Urinary bladder (tissue), 4 donors: ENCODE data around the gene FRMD8. TPM values are rescaled to one million over a fixed set of nuclear protein-coding genes. Genes with fewer than 3 reads are reported as not detected.

Experiments used
- DNase-seq: peaks from one replicate; pipeline ENCODE4 v3.0.0-alpha.2; 2015; ENCODE audit errors: extremely low spot score
- H3K27ac ChIP-seq: one replicate; pipeline ENCODE4 v1.5.1; 2013; ENCODE audit warnings: low read depth, mild to moderate bottlenecking, moderate library complexity
- H3K36me3 ChIP-seq: one replicate; pipeline ENCODE4 v1.6.1; 2013; ENCODE audit warnings: mild to moderate bottlenecking, moderate library complexity; ENCODE audit not compliant: insufficient read depth
- H3K4me1 ChIP-seq: one replicate; pipeline ENCODE4 v1.6.1; 2013; ENCODE audit warnings: mild to moderate bottlenecking, moderate library complexity; ENCODE audit not compliant: insufficient read depth
- H3K4me3 ChIP-seq: one replicate; pipeline ENCODE4 v1.5.1; 2013; ENCODE audit warnings: low read depth, low read length
- WGBS: extraction: QIAGEN DNeasy Blood & Tissue Kit; methylation state at CpG from one replicate; pipeline ENCODE4 v1.1.7; 2013; 5-methylcytosine and 5-hydroxymethylcytosine counted together
- polyA plus RNA-seq: library from polyadenylated mRNA; stranded (reverse); fragments of 200-250 nt; gene quantifications from one replicate; pipeline ENCODE4 v1.2.3, GENCODE V29; 2013
- total RNA-seq: library from RNA; depleted of rRNA; stranded (reverse); fragments of >200 nt; gene quantifications from one replicate; pipeline ENCODE4 v1.2.3, GENCODE V29; 2014
- donor health status: healthy with polysubstance abuse.
- donor health status: healthy.

FRMD8 gene
- total and polyA plus RNA-seq, 2 donors: 17.3 to 26.3 TPM

- no peaks in the 10 kb centered on the region for H3K4me1 ChIP-seq
- H3K27ac ChIP-seq: no peak overlapping the region
- no peak for DNase-seq
- no peak overlapping the region for H3K4me3 ChIP-seq
- H3K36me3 ChIP-seq: no peaks in the 10 kb centered on the region
- 84% methylated on average over 16 of the region's 16 CpGs for WGBS
Measured at GRCh38 chr11:65380460-65381119, 5.8 kb upstream of the FRMD8 start.

GRCh38 chr11:65381716-65382032 lies 4.8 kb upstream of the FRMD8 start:
- H3K4me1 ChIP-seq: no peaks in the 10 kb centered on the region

GRCh38 chr11:65382033-65382803 lies 4.2 kb upstream of the FRMD8 start, which contains the start of gene SLC25A45:
TSS of gene SLC25A45 (minus strand) at chr11:65382646. CDS start at chr11:65381951, 695 bp downstream.
- peak; percentile 82 for DNase-seq
- H3K27ac ChIP-seq: peak within 1 kb of the TSS; percentile 99
- peak within 1 kb of the TSS; percentile 19 for H3K4me3 ChIP-seq
- no peaks in the 10 kb centered on the region for H3K4me1 ChIP-seq
- H3K36me3 ChIP-seq: no peaks in the 10 kb centered on the region
- 1% methylated on average over 27 of the region's 27 CpGs for WGBS

More at GRCh38 chr11:65381716-65382032, 4.8 kb upstream of the FRMD8 start:
- peak; percentile 72 for DNase-seq
- peak overlapping the region; percentile 19 for H3K4me3 ChIP-seq
- no peaks in the 10 kb centered on the region for H3K36me3 ChIP-seq
- peak overlapping the region; percentile 99 for H3K27ac ChIP-seq
- WGBS: 10% methylated on average over 6 of the region's 6 CpGs

- peak overlapping the region; percentile 3 for H3K4me3 ChIP-seq
- H3K27ac ChIP-seq: peak overlapping the region; percentile 99
- WGBS: 9% methylated on average over 12 of the region's 12 CpGs
- no peaks in the 10 kb centered on the region for H3K4me1 ChIP-seq
- no peak for DNase-seq
- H3K36me3 ChIP-seq: no peaks in the 10 kb centered on the region
Measured at GRCh38 chr11:65382804-65383368, 3.6 kb upstream of the FRMD8 start.

GRCh38 chr11:65383778-65384177 lies 2.7 kb upstream of the FRMD8 start:
- no peaks in the 10 kb centered on the region for H3K4me1 ChIP-seq
- no peaks in the 10 kb centered on the region for H3K36me3 ChIP-seq
- peak overlapping the region; percentile 70 for H3K27ac ChIP-seq
- H3K4me3 ChIP-seq: no peak overlapping the region
- 90% methylated on average over 6 of the region's 6 CpGs for WGBS
- DNase-seq: no peak

- DNase-seq: no peak
- H3K36me3 ChIP-seq: no peaks in the 10 kb centered on the region
- no peak overlapping the region for H3K4me3 ChIP-seq
- no peaks in the 10 kb centered on the region for H3K4me1 ChIP-seq
- 70% methylated on average over 8 of the region's 8 CpGs for WGBS
- H3K27ac ChIP-seq: peak overlapping the region; percentile 70
Measured at GRCh38 chr11:65384301-65384889, 2.0 kb upstream of the FRMD8 start.

- Histone ChIP-seq H3K27ac (no peak overlapping the region), H3K36me3 (no peaks in the 10 kb centered on the region), H3K4me3 (no peak overlapping the region), H3K4me1 (no peaks in the 10 kb centered on the region)
- no peak for DNase-seq
- WGBS: 94% methylated on average over 4 of the region's 4 CpGs
Measured at GRCh38 chr11:65388731-65389130, 2.3 kb downstream of the FRMD8 start.

DNA sequence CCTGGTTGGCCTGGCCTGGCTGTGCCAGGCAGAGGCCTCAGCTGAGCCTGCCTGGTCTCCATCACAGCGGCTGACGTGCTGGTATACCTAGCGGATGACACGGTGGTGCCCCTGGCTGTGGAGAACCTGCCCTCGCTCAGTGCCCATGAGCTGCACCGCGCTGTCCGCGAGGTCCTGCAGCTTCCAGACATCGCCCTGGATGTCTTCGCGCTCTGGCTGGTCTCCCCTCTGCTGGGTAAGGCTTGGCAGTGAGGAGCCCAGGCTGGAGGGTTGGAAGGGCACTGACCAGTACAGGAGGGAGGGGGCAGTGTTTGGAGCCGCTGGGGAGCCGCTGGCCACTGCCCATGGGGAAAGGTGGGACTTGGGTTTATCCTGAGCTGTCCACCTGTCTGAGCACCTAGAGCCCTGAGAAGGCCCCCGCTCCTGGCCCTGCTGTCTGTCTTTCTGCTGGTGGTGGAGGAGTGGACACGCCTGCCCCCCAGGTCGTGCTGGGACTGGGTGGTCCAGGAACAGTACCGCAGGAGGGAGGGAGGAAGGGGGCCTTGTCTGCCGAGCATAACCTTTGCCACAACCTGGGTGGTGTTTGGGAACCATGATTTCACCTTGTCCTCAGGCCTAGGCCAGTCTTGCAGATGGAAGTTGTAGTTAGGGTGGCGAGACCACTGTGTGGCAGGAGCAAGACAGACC lies 3.0 kb downstream of the FRMD8 start:
- DNase-seq: no peak
- Histone ChIP-seq H3K4me3 (no peak overlapping the region), H3K27ac (no peak overlapping the region), H3K36me3 (no peaks in the 10 kb centered on the region), H3K4me1 (no peaks in the 10 kb centered on the region)
- 86% methylated on average over 20 of the region's 20 CpGs for WGBS

- Histone ChIP-seq H3K4me3 (no peak overlapping the region), H3K27ac (no peak overlapping the region), H3K36me3 (no peaks in the 10 kb centered on the region), H3K4me1 (no peaks in the 10 kb centered on the region)
- DNase-seq: no peak
- 54% methylated on average over 21 of the region's 21 CpGs for WGBS
Measured at GRCh38 chr11:65390099-65390941, 3.9 kb downstream of the FRMD8 start.

GRCh38 chr11:65390996-65391395 lies 4.6 kb downstream of the FRMD8 start:
- WGBS: 61% methylated on average over 9 of the region's 9 CpGs

DNA sequence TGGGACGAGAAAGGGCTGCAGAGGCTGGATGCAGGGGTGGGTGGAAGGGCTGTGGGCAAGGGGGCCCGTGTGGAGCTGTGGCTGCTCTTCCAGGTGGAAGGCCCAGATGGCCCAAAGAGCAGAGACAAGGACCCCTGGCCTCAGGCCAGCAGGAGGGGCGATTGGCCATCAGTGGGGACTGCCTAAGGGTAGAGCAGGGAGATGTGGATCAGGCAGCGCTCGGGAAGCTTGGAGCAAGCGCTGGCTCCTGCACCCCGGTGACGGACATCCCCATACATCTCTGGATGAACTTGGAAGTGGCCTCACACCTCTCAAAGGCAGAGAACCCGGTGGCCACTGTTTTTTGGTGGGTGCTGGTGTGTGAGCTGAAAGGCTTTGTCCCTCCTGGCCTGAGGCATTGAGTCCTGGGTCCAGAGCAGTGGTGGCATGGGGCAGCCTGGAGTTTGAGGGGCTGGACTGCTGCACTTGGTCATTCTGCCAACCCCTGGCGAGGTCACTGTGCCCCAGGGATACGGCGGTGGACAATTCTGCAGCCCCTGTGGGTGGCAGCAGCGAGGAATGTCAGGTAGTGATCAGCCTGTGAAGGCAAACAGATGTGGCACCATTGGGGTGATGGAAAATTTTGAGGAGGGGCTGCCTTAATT lies 5.9 kb downstream of the FRMD8 start:
- H3K4me1 ChIP-seq: no peaks in the 10 kb centered on the region
- DNase-seq: no peak
- peaks cover under 1% of the 10 kb centered on the region for H3K36me3 ChIP-seq
- no peak overlapping the region for H3K4me3 ChIP-seq
- no peak overlapping the region for H3K27ac ChIP-seq
- 88% methylated on average over 13 of the region's 13 CpGs for WGBS

More at GRCh38 chr11:65390996-65391395, 4.6 kb downstream of the FRMD8 start:
- Histone ChIP-seq H3K4me1 (no peaks in the 10 kb centered on the region), H3K4me3 (no peak overlapping the region), H3K27ac (no peak overlapping the region), H3K36me3 (no peaks in the 10 kb centered on the region)
- no peak for DNase-seq

- H3K36me3 ChIP-seq: peaks cover 3% of the 10 kb centered on the region
- H3K27ac ChIP-seq: no peak overlapping the region
- H3K4me3 ChIP-seq: no peak overlapping the region
- no peaks in the 10 kb centered on the region for H3K4me1 ChIP-seq
- 86% methylated on average over 5 of the region's 5 CpGs for WGBS
- no peak for DNase-seq
Measured at GRCh38 chr11:65392899-65393298, 6.5 kb downstream of the FRMD8 start.
